NCI-H128 (cell line): ENCODE results near the gene BCOR.

Experiments
- DNase-seq: peaks from one replicate; lab custom pipeline; 2025; ENCODE audit not compliant: unreplicated experiment; lab: John Stamatoyannopoulos, UW

Gene BCOR

DNA sequence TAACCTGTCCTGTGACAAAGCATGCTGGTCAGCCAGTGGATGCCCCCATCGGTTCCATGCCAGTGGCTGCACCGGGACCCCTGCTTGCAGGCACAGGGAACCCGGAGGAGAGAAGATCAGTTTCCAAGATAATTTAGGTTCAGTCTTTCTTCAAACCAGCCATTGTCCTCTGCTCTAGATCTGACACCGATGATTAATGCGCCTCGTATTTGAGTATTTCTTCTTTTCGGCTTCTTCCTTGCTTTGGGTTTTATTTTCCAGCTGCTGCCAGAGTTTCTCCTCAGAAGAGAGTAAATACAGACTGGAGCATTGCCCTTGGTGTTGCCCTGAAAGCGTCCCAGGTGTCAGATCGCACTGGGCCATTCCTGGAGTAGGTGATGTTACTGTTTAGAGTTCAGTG lies 19.2 kb upstream of the BCOR start:
- no peak for DNase-seq

DNA sequence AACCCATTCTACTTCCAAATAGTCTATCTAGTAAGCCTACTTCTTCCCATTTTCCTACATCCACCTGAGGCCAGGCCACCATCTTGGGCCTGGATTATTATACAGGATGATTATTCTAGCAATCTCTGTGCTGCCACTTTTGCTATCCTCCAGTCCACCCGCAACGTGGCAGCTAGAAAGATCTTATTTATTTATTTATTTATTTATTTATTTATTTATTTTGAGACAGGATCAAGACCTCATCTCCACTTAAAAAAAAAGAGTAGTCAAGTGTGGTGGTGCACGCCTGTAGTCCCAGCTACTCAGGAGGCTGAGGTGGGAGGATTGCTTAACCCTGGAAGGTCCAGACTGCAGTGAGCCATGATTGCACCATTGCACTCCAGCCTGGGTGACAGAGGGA lies 15.2 kb upstream of the BCOR start:
- no peak for DNase-seq

DNA sequence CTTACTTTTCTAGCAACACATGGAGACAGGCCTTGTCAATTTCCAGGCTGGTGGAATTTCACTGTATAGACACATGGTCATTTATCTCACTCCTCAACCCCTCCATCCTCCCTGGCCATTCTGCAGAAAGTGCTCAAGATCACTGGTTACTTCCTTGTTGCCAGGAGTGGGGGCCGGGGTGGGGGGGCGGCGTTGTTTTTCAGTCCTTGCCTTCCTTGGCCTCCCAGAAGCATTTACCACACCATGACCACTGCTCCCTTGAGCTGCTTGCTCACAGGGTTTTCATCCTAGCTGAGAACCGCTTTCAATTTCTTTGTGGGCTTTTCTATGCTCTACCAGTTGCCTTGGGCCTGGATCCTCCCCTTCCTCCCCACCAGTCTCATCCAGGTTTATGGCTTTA lies 14.1 kb upstream of the BCOR start:
- DNase-seq, result no peak

GRCh38 chrX:40109288-40110008 lies 11.7 kb upstream of the BCOR start:
- DNase-seq, result peak; percentile 9

- peak; percentile 17 for DNase-seq
Observed at GRCh38 chrX:40108959-40109287, 11.2 kb upstream of the BCOR start.

- no peak for DNase-seq
Observed at GRCh38 chrX:40108162-40108958, 10.6 kb upstream of the BCOR start.

DNA sequence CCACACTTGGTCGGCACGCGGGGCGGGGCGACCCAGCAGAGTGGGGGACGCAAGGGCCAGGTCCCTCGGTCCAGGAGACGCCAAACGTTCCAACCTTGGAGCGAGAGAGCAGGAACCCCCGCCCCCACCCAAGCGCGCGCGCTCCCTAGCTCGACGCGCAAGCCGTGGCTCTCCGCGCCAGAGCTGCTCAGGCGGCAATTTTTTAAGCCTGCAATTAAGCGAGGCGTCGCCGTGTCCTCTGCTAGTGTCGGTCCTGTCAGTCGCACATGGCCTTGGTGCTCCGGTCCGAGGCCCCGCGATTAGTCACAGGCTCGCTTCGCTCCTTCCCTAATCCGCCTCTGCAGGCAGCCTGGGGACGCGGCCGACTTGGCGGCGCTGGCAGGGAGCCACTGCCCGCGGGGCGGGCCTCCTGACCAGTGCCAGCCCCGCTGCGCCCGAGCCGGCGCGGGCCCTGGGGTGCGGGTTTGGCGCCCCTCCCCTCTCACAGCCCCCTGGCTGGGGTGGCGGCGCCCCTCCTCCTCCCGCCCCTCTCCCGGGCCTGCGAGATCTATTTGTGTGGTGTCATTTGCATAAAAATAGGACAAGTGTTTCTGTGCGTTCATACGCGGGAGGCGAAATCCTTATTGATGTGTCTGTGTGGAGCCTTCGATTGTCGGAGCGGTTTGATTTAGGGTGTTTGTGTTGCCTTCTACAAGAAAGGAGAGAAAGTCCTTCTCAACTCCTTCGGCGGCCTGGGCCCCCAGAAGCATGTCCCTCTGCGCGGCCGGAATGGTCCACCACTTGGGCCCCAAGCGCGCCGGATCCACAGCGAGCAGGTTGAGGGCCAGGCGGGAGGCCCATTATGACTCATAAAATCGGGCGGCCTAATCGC lies 9.8 kb upstream of the BCOR start:
- peak; percentile 42 for DNase-seq

DNA sequence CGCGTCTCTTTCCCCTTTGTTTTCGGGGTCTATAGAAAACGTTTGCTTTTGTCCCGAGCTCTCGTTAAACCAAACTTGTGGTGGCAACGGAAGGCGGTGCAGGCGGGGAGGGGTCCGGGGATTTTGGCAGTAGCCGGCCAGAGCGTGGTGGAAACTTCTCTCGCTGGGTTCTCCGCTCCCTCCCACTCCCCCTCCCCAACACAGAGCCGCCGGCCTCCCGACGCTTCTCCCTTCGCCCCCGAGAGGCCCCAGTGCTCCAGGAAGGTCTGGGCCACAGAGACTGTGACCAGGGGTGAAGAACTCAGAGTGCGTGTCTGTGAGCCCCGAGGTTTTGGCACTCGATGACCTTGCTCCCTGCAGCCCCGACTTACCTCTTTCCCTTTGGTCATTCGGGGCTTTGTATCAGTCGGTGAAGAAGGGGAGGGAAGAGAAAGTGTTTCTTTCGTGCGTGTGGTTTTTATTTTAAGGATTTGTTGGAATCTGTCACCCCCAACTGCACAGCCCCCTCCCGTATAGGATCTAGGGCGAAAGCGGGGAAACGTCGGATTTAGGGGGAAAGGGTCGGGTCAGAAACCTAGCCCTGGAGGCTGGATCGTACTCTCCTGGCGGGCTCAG lies 9.0 kb upstream of the BCOR start:
- no peak for DNase-seq

DNA sequence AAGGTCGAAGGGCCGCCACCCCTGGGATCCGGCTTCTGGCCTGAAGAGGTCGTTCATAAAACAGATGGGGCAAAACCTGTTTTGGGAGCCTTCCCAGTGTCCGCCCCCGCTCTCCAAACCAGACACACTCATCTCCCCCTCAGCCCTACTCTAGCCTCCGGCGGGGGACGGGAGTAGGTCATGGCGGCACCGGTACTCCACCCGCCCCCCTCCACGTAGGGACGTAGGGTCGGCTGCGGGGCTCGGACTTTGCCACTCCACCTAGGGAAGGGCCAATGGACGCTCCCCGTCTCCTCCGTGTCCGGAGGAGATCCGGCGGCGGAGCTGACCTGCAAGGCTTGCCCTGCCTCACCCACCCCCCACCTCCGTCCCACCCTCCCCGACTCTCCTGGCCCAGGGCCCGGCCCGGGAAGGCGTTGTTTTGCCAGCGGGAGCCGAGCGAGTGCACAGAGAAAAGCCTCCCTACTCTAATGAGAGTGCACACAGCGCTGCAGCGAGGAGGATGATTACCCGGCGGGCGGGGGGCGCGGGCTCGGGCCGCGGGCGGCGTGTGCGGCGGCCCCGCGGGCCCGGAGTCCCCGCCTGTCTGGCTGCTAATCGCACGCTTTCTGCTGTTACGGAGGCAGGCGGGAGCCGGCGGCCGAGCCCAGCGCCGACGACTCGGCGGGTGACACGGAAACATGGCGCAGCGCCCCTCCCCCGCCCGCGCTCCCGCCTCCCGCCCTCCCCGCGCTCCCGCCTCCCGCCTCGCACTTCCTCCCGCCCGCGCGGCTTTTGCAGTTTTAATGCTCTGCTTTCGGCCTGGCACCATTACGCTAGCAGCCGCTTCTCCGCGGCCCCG lies 8.3 kb upstream of the BCOR start:
- DNase-seq, result peak; percentile 56

- no peak for DNase-seq
Observed at GRCh38 chrX:40104985-40105834, 7.5 kb upstream of the BCOR start.

DNA sequence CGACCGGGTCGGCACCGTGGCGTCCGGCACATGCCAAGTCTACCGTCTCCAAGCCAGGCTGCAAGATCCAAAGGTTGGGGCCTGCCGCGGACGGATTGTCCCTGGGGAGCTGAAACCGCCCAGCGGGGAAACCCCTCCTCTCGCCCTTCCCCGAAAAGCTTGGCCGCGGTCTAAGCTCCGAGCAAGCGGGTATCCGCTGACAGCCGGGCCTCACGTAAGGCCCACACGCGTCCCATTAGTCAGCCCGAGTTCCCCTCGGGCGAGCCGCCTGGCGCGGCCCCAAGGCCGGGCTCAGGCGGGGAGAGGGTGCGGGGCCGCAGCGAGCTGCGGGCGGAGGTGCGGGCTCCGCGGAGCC lies 6.8 kb upstream of the BCOR start:
- no peak for DNase-seq

GRCh38 chrX:40103565-40104323 lies 6.0 kb upstream of the BCOR start:
- no peak for DNase-seq

DNA sequence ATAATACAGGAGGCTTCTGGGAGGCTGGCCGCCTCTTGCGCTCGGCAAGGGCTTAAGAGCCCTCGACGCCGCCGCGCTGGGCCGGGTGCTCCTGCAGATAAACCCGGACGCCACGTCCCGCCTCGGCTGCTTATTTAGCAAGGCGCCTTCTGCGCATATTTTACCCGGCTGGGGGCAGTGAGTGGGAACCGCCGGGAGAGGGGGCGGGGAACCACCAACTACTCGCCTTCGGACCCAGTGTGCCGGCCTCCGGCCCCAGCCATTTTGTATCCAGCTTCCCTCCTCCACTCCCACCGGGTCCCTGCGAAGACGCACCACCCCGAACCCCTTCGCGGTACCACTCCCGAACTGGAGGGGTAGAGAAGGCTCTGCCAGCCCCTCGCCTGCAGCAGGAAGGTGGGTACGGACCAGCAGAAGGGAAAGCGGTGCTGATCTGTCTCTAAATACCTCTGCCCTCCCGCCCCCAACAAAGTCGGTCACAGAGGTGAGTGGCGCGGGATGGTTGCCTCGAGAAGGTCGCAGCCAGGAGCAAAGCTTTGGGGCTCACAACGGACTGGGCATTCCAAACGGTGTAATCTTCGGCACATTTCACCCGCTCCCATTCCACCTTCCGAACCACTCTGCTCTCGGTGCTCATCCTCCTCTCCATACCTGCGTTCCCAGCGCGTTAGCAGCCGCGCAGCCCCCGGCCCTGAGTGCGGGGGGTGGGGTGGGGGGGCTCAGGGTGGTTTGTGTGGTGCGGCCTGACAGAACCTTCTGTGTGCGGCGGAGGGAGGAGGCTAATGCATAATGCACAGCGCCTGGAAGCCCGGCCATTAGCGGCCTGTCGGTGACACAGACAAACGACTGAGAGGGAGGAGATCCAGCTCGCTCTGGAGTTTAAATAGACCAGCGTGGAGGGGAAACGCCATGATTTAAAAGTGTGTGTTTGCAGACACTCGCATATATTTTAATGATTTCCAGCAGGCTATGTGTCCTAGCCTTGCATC lies 4.9 kb upstream of the BCOR start:
- DNase-seq, result no peak

DNA sequence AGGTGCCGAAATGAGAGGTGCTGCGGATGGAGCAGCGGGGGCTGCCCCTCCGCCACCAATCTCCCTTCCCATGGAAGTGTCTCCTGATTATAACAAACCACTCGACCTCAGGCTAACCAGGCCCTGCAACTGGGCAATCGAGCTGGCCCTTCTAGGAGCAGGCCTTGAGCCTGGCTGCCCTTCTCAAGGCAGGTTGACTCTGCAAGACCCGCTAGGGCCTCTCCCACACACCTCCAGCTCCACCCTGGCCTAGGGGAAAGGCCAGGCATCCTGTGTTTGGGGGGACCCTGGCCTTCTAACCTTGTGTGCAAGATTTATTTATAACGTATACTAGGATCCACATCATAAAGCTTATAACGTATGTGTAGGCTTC lies 3.7 kb upstream of the BCOR start:
- DNase-seq, result no peak

- DNase-seq, result no peak
Observed at GRCh38 chrX:40100537-40101429, 3.0 kb upstream of the BCOR start.

GRCh38 chrX:40100141-40100536 lies 2.4 kb upstream of the BCOR start:
- no peak for DNase-seq
